HG03039 (cell line): Measurements from ENCODE around the gene ERI3.

Source experiments
- ATAC-seq: cut with Tn5 transposase; IDR thresholded peaks from one replicate; pipeline ENCODE4 v1.9.1; 2021; ENCODE audit warnings: mild to moderate bottlenecking, moderate library complexity; ENCODE audit not compliant: unreplicated experiment

ERI3 gene

GRCh38 chr1:44263568-44264450 is 91.2 kb downstream of the ERI3 start:
- ATAC-seq = no peak

- ATAC-seq = no peak
Measured at GRCh38 chr1:44262816-44263567, 92.1 kb downstream of the ERI3 start.

DNA sequence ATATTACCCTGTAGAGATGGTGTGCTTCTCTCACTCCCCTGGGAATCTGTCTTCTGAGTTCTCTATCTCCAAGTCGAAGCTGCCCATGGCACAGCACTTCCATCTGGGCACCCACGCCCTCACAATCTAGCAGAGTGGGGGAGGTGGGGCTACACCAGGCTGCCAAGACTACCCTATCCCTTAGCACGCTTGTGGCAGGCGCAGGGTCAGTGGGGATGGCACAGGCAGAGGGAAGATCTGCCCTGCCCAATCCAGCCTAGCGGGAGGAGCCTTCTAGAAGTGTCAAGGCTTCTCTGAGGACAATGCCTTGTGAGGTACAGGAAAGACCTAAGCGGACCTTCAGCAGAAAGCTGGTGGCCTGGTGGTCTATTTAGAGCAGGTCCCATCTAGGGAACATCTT is 92.6 kb downstream of the ERI3 start:
- no peak for ATAC-seq

GRCh38 chr1:44261962-44262361 is 93.1 kb downstream of the ERI3 start:
- no peak for ATAC-seq

DNA sequence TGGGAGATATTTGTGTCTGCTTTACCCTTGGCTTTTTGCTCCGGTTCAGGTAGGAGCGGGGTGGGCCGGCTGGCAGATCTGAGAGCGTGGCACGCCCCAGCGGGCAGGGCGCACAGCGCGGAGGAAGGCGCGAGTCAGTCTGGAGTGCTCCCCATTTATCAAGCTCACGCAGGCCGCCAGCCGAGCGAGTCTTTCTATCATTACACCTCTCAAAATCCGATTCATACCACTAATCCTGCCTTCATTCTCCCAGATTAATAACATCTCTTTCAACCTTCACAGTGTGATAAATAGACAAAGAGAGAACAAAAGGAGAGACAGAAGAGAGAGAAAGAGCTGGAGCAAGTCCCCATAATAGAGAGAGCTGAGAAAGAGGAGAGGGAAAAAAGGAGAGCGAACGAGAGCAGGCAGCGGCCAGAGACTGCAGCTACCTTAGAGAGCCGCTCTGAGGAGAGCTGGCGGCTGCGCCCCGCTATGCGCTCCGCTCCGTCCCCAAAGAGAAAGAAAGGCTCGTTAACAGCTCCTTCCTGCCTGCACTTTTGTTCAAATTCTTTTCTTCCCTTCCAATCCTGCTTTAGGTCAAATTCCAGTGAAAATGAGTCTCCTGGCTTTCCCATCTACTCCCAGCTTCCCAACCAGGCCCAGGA is 93.8 kb downstream of the ERI3 start:
- ATAC-seq = no peak

DNA sequence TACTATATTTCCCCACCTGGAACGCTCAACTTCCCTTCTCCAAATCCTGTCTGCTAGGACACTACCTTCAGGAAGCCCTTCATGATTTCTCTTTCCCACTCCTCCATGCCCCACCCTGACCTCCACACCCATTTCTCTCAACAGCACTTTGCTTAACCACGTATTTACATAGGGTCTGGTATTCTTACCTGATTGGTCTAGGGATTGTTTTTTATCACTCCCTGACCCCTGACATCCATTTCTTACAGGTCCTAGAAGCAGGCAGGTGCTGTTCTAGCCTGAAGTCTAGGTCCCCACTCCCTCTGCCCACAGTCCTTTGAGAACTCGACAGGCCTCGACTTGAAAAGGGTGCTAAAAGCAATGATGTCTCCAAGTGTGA is 94.3 kb downstream of the ERI3 start:
- ATAC-seq = no peak

DNA sequence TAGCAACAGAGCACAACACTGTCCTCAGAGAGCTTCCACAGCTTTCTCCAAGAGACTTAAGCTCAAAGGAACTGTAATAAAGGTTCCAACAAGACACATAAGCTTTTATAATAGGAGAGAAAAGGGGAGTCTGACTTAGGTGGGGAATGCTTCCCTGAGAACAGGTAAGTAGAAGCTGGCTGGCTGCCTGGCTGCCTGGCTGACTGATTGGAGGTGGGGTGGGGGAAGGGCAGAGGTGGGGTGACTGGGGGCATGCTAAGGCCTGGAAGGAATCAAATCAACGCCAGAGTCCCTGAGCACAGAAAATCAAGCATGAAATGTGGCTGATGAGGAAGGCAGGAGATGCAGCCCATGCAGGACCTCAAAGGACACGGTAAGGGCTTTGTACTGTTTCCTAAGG is 96.0 kb downstream of the ERI3 start:
- no peak for ATAC-seq

DNA sequence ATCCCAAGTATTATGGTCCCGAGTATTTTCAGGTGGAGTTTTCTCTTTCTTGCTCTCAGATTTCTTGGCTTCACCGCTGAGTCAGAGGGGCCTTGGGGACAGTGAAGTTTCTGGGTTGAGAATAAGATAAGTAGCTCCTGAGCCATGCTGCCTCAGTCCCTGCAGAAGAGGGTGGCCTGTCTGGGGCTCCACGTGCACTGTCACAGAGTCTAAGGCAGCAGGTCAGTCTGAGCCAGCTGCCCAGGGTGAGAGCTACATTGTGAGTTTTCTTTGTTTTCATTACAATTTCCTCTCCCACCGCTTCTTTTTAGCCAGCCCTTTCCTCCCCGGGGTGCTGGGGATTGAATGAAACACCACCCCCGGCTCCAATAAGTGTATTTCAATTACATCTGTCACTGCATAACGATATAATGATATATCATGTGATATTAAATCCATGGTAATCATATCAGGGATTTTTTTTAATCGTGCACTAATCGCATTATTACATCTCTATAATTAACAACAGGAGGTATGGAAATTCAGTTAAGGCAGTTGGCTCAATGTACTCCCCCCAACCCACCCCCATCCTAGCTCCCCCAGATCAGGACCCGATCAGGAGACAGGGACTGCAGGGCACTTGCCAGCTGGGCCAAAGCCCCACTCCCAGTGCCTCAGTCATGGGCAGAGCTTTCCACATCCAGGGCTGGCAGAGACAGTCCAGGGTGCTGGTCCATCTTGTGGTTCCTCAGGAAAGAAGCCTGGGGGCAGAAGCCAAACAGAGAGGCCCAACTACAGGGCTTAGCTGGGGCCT is 98.1 kb downstream of the ERI3 start:
- no peak for ATAC-seq

DNA sequence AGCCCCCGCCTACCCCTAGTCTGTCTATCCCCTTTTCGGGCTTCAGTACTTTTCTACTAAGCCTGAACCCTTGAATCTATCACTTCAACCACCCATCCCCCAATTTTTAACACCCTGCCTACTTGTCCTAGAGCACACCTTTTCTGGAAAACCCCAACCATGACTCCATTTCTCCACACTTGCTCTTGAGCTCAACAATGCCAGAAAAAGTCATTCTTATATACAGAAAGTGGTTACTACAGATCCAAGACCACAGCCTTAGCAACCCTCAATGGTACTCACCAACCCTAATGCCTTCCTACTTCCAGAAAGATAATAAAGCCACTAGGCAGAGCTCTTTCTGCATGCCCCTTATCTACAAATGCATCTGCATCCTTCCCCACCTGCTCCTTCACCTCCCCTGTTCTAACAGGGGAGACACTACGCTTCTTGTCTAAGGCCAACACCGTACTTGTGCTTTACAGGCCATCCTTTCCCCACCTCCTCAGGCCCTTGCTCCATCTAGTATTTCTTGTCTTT is 100.6 kb downstream of the ERI3 start:
- no peak for ATAC-seq

GRCh38 chr1:44251989-44252671 is 102.9 kb downstream of the ERI3 start:
- ATAC-seq = no peak

DNA sequence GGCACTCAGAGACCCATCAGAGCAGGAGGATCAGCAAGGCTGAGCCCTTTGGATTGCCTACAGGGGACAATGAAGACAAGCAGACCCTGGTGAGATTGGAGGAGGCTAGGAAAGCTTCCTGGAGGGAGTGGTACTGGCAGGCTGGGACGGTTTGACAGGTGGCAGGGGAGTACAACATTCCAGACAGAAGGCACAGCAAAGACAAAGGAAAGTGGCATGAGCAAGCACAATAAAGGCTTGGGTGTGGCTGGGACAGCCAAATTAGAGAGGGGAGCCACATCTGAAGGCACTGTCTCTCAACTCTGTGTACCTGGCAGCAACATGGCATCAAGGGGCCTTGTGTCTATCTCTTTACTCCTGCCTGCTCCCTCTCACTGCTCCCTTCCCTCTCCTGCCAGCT is 103.6 kb downstream of the ERI3 start:
- ATAC-seq = no peak

- no peak for ATAC-seq
Measured at GRCh38 chr1:44250068-44250781, 104.8 kb downstream of the ERI3 start.

DNA sequence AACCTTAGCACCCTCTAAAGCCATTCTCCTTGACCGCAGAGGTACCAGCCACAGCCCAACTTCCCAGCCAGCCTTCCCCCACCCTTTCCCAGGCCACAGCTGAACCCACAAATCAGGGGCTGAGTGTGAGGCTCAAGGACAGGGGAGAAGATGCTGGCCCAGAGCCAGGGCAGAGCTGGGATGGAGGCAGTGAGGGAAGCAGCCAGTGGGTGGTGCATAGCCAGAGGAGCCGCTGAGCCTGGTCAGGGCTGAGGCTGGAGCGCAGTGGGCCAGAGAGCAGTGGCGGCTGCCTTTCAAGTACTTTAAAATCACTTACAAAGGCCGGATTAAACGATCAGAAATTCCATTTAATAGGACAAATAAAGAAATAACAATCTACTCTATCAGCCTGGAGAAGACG is 105.5 kb downstream of the ERI3 start:
- no peak for ATAC-seq

DNA sequence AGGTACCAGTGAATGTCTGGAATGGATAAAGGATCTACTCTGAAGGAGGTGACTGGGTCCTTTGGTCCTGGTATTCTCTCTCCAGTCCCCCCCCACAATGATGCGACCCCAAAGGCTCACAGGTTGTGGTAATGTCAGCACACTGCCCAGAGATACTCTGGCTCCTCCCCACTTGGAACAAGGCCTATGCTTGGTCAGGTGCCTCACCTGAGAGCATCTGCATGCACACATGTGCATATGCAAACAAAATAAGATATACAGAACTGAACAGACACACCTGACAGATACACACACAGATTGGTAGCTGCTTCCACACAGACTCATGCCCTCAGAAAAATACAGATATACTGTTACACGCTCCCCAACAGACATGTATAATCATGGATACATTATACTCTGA is 108.3 kb downstream of the ERI3 start:
- ATAC-seq = no peak

DNA sequence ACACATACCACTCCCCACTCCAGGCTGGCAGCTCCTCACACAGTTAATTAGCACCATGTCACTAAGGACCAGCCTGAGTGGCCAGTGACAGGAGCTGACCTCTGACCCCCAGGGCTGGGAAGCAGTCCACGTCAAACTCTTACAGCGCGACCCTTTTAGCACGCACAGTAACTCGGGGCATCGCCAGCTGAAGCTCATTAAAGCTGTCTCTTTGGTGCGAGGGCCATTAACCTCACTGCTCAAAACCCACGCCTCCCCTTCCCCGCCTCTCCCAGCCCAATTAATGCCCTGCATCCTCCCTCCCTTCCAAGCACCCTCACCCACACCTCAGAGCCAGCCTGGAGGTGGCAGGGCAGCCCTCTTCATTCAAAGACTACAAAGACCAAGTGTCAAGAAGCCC is 110.1 kb downstream of the ERI3 start:
- no peak for ATAC-seq

DNA sequence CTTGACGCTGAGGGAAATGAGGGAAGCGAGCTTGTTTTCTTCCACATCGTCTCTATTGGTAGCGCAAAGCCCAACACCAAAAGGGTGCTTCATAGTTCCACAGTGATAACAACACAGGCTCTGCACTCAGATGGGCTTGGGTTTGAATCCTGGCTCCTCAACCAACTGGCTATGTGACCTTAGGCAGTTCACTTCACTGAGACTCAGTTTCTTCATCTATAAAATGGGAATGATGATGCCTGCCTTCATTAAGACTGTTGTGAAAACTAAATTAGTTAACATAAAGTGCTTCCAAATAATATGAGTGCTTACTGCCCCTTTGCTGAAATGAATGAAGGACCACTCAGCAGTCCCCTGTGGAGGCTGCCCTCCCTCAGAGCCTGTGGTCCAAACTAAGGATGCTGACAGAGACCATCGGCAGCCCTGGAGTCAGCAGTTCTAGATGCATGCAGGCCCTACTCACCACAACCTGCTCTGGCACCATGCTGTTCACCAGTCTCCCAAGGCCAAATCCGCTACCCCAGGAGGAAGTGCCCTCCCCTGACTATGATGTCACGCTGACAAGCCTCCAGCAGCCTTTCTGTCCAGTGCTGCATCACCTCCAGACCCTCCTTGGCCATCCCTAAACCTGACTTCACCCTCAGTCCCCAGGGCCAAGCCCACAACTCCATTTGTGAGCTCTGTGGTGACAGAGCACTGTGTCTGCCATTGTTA is 111.1 kb downstream of the ERI3 start:
- ATAC-seq = no peak

GRCh38 chr1:44242746-44243145 is 112.3 kb downstream of the ERI3 start:
- ATAC-seq = no peak

DNA sequence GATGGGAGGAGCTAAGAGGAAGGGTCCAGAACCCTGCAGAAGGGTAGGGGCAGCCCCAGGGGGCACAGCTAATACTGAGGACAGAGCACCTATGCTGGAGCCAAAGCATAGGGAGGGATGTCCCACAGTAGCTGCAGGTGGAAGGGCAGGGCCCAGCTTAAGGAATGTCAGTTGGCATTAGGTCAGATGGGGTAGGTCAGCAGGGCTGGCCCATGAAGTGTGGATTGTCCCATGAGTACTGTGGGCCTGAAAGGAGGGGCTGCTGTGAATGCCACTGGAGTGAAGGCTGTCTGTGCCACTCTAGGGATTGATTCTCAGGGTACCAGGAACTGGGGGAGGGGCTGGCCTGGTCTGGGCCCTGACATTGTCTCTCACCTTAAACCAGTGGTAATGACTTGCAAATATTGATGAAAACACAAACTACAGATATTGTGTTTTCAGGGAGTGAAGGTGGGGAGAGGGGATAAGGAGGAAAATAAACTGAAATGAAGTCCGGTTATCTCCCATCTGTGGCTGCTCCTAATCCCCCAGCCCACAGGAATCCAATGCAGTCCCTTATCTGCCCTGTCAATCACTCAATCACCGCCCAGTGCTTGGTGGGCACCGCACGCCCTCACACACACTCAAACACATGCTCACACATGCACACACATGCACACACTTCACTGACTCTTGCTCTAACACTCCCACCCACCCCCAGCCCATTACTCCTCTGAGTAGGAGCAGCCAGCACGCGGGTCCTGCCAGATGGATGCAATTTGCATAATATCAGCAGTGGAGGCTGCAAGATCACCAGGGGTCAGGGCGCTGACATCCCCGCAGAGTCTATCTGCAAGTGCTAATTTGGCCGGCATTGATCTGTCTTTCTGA is 114.0 kb downstream of the ERI3 start:
- no peak for ATAC-seq
